GM21825 (cell line): ENCODE measurements around the gene CTTN.
"Not testable (repeated sequence)": the region's sequence is repeated elsewhere in the genome, so short reads cannot be mapped to it uniquely, and the experiment has no call there.

Experiments
- ATAC-seq: cut with Tn5 transposase; IDR thresholded peaks from one replicate; pipeline ENCODE4 v1.9.1; 2021; ENCODE audit warnings: mild to moderate bottlenecking, moderate library complexity; ENCODE audit not compliant: unreplicated experiment

CTTN gene

GRCh38 chr11:70448983-70449567 lies 50.7 kb downstream of the CTTN start:
- no peak for ATAC-seq

- no peak for ATAC-seq
Observed at GRCh38 chr11:70454197-70454767, 56.0 kb downstream of the CTTN start.

GRCh38 chr11:70454811-70455210 lies 56.5 kb downstream of the CTTN start:
- not testable (repeated sequence) for ATAC-seq

- ATAC-seq, result no peak
Observed at GRCh38 chr11:70455354-70455753, 57.0 kb downstream of the CTTN start.

GRCh38 chr11:70456921-70457532 lies 58.7 kb downstream of the CTTN start:
- ATAC-seq, result no peak

- no peak for ATAC-seq
Observed at GRCh38 chr11:70458736-70459135, 60.4 kb downstream of the CTTN start.

- no peak for ATAC-seq
Observed at GRCh38 chr11:70460111-70460510, 61.8 kb downstream of the CTTN start.

- no peak for ATAC-seq
Observed at GRCh38 chr11:70460964-70461363, 62.6 kb downstream of the CTTN start.

- ATAC-seq, result no peak
Observed at GRCh38 chr11:70462818-70463477, 64.6 kb downstream of the CTTN start.

- no peak for ATAC-seq
Observed at GRCh38 chr11:70463478-70464255, 65.3 kb downstream of the CTTN start.

GRCh38 chr11:70464509-70465361 lies 66.4 kb downstream of the CTTN start:
- no peak for ATAC-seq

- no peak for ATAC-seq
Observed at GRCh38 chr11:70466154-70466553, 67.8 kb downstream of the CTTN start.

- ATAC-seq, result no peak
Observed at GRCh38 chr11:70466596-70466995, 68.3 kb downstream of the CTTN start.

- ATAC-seq, result no peak
Observed at GRCh38 chr11:70467201-70468085, 69.1 kb downstream of the CTTN start.

GRCh38 chr11:70468256-70469195 lies 70.2 kb downstream of the CTTN start:
- no peak for ATAC-seq

GRCh38 chr11:70470127-70470526 lies 71.8 kb downstream of the CTTN start:
- no peak for ATAC-seq

GRCh38 chr11:70471254-70471653 lies 72.9 kb downstream of the CTTN start:
- no peak for ATAC-seq

GRCh38 chr11:70472240-70472639 lies 73.9 kb downstream of the CTTN start:
- ATAC-seq, result no peak
